ENCODE measurements around the gene FAM114A2.

GRCh38 chr5:153969563-153969895 lies 69.2 kb downstream of the FAM114A2 start:
- TF ChIP-seq POLR2A (IDR thresholded peaks at IDR 0.05; ENCODE audit: low read depth) (no peak), CTCF (IDR thresholded peaks at IDR 0.05) (no peak), EP300 (IDR thresholded peaks at IDR 0.05) (no peak), POLR2AphosphoS5 (IDR thresholded peaks at IDR 0.05) (no peak)

Measured in esophagus muscularis mucosa (tissue), 4 donors.